DND-41 (cell line): Measurements from ENCODE around the gene KCNK15.

Experiments used
- EZH2 ChIP-seq: IDR thresholded peaks from 3 replicates; pipeline ENCODE4 v1.6.1; 2012; ENCODE audit warnings: borderline replicate concordance, low read depth, mild to moderate bottlenecking, moderate library complexity, low read length, inconsistent platforms; ENCODE audit not compliant: severe bottlenecking
- TF ChIP-seq, protein P1 (sequence below): IDR thresholded peaks from 2 replicates; pipeline ENCODE4 v1.5.1; 2012; ENCODE audit warnings: borderline replicate concordance, low read length, moderate library complexity, mild to moderate bottlenecking; ENCODE audit not compliant: poor library complexity, severe bottlenecking; ENCODE audit errors: extremely low read depth

DNA sequence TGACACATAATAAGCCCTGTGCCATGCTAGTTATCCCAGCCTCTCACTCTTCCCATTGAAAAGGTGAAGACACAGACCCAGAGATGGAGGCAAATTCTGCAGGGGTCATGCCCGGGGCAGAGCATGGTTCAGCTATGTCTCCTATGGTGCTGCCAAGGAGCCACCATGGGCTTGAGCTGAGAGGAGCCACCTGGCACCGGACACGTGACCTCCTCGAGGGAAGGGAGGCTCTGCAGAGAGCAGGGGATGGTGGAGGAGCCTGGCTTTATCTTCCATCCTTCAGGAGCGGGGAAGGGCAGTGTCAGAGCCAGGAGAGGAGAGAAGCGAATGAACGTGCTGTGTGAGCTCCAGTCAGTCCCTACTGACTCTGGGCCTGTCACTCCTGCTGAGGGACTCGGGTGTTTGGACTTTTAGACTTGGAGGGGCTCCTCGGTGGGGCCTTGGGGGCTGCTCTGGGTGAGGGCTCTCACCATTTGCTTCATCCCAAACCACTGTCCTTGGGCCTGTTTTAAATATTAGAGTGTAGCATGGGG, 41.6 kb upstream of the KCNK15 start:
- TF ChIP-seq, protein P1, sequence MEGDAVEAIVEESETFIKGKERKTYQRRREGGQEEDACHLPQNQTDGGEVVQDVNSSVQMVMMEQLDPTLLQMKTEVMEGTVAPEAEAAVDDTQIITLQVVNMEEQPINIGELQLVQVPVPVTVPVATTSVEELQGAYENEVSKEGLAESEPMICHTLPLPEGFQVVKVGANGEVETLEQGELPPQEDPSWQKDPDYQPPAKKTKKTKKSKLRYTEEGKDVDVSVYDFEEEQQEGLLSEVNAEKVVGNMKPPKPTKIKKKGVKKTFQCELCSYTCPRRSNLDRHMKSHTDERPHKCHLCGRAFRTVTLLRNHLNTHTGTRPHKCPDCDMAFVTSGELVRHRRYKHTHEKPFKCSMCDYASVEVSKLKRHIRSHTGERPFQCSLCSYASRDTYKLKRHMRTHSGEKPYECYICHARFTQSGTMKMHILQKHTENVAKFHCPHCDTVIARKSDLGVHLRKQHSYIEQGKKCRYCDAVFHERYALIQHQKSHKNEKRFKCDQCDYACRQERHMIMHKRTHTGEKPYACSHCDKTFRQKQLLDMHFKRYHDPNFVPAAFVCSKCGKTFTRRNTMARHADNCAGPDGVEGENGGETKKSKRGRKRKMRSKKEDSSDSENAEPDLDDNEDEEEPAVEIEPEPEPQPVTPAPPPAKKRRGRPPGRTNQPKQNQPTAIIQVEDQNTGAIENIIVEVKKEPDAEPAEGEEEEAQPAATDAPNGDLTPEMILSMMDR: no peak
- no peak for TF ChIP-seq EZH2
